SJCRH30 (cell line): ENCODE measurements around the gene GNGT2. TPM values are rescaled to one million over a fixed set of nuclear protein-coding genes. Genes with fewer than 3 reads are reported as not detected.
A peak's percentile ranks its signal among the peaks of the same experiment; 100 is the strongest.

Experiments
- DNase-seq, 2 experiments: peaks; one replicate each; pipeline ENCODE4 v3.0.0-alpha.2; 2015 to 2020
- H3K27ac ChIP-seq: fragments of 250-450 bp; sonication (Bioruptor Pico); 2 replicates; pipeline ENCODE4 v1.5.1; 2020; ENCODE audit warnings: mild to moderate bottlenecking, moderate library complexity
- H3K27me3 ChIP-seq: fragments of 250-450 bp; sonication (Bioruptor Pico); 2 replicates; pipeline ENCODE4 v1.5.1; 2020; ENCODE audit warnings: mild to moderate bottlenecking, moderate library complexity
- H3K36me3 ChIP-seq: fragments of 250-450 bp; sonication (Bioruptor Pico); 2 replicates; pipeline ENCODE4 v1.5.1; 2020; ENCODE audit warnings: mild to moderate bottlenecking, moderate library complexity
- H3K4me1 ChIP-seq: fragments of 250-450 bp; sonication (Bioruptor Pico); 2 replicates; pipeline ENCODE4 v1.5.1; 2020; ENCODE audit warnings: mild to moderate bottlenecking, moderate library complexity
- H3K4me3 ChIP-seq: fragments of 250-450 bp; sonication (Bioruptor Pico); 2 replicates; pipeline ENCODE4 v1.5.1; 2020; ENCODE audit warnings: mild to moderate bottlenecking, moderate library complexity
- H3K9me3 ChIP-seq: fragments of 250-450 bp; sonication (Bioruptor Pico); replicated peaks from 2 replicates; pipeline ENCODE4 v1.5.1; 2020; ENCODE audit warnings: mild to moderate bottlenecking, moderate library complexity
- total RNA-seq: library from RNA; depleted of rRNA; stranded (reverse); fragments of >200 nt; shearing (Covaris generic); gene quantifications from 2 replicates; pipeline ENCODE4 v1.2.3, GENCODE V29; 2014

Gene GNGT2
- total RNA-seq, 1 experiment from 2014 or later: 5.3 TPM

DNA sequence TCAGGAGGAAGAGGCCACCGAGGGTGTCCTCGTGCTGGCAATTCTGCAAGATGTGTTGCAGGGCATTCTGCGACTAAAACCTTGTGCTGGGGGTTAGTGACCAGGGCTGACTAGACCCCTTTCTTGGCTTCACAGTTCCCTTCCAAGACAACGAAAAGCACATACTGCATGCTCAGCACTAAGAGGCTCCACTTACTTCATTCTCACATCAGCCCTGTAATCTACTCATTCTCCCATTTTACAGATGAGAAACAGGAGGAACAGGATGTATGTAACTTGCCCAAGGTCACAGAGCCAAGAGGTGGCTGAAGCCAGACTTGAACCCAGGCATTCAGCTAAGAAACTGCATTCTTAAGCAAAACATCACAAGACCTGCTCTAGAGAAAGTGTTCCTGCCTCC lies 25.5 kb upstream of the GNGT2 start:
- no peaks in the 10 kb centered on the region for H3K9me3 ChIP-seq
- H3K27me3 ChIP-seq: peaks cover 4% of the 10 kb centered on the region; the same call in 1 of the 2 replicates
- no peaks in the 10 kb centered on the region for H3K36me3 ChIP-seq
- H3K4me1 ChIP-seq: no peaks in the 10 kb centered on the region
- no peak overlapping the region for H3K4me3 ChIP-seq
- DNase-seq: no peak
- H3K27ac ChIP-seq: no peak overlapping the region

DNA sequence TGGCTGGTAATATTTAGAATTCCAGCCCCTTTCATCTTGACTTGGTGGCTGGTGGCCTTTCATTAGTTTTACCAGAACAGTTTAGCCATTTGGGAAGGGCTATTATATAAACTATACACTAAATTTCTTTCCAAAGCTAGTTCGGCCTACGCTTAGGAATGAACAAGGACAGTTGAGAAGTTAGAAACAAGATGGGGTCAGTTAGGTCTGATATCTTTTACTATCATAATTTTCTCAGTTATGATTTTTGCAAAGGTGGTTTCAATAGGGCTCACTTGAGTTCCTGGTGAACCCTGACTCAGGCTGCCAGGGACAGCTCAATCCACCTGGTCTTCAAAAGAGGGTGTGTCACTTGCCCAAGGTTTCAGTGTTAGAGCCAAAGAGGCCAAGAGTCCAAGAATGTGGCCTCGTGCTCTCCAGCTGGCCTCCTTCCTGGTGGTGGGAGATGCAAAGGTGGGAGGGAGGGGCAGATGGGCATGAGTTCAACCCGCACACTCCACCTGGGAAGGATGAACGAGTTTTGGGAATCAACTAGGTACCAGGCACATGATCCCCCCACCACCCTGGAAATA lies 24.2 kb upstream of the GNGT2 start:
- Histone ChIP-seq H3K27ac (no peak overlapping the region), H3K4me3 (no peak overlapping the region)

GRCh38 chr17:49231563-49231894 lies 21.2 kb upstream of the GNGT2 start:
- Histone ChIP-seq H3K4me1 (0 out of 2 replicates have a peak, but pooled peaks cover 3% of the 10 kb centered on the region), H3K9me3 (no peaks in the 10 kb centered on the region), H3K4me3 (no peak overlapping the region), H3K36me3 (no peaks in the 10 kb centered on the region), H3K27ac (no peak overlapping the region), H3K27me3 (peaks cover 9% of the 10 kb centered on the region)
- DNase-seq: no peak

More for the DNA sequence above, 24.2 kb upstream of the GNGT2 start:
- no peaks in the 10 kb centered on the region for H3K4me1 ChIP-seq
- no peaks in the 10 kb centered on the region for H3K36me3 ChIP-seq
- DNase-seq: no peak
- H3K27me3 ChIP-seq: peaks cover 6% of the 10 kb centered on the region
- no peaks in the 10 kb centered on the region for H3K9me3 ChIP-seq

DNA sequence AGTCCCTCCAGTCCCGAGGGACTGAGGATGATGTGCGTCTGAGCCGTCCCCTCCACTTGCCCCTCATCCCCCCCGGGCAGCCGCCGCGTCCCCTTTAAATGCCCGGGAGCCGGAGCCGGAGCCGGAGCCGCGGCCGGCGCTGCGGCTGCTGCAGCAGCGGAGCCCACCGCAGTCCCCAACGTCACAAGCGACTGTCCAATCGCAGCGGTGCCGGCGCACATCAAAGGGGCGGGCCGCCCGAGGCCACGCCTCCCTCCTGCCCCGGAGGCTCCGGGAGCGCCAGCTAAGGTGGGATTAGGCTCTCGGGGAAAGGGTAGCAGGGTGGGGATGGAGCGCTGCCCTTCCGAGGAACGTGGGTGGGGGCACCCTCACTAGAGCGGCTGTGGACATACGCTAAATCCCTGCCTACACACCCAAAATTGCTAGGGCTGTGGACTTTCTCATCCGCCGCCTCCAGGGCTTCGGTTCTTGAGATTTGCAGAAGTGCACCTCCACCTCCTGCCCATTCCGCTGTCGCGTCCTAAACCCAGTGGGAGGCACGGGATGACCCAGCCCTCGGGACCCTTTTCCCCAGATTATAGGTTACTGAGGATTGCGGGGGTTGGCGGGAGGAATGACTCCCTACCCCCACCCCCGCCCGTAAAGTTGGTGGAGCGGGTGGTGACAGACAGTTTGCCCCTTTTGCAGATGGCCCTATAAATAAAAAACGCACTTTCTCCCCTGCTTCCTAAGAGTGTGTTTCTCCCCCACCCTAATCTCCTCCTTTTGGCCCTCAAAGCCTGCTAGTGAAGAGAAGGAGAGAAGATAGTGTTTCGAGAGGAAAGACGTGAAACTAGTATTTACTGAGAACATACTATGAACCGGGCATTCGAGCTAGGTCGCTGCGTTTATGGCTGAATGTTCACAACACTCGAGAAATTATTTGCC lies 20.5 kb upstream of the GNGT2 start, which contains the start of gene PHOSPHO1:
Gene PHOSPHO1, minus strand, starts transcription at position 152 of the 927 bp plus-strand sequence. CDS start 4,096 bp downstream, outside the sequence.
- Histone ChIP-seq H3K27me3 (peaks cover 9% of the 10 kb centered on the region), H3K36me3 (no peaks in the 10 kb centered on the region), H3K4me1 (0 out of 2 replicates have a peak, but pooled peaks cover 3% of the 10 kb centered on the region), H3K4me3 (peak within 1 kb of the TSS; percentile 52), H3K9me3 (no peaks in the 10 kb centered on the region), H3K27ac (no peak within 1 kb of the TSS)
- peak; percentile 85 to 89 for DNase-seq

GRCh38 chr17:49229805-49230600 lies 19.6 kb upstream of the GNGT2 start:
- H3K36me3 ChIP-seq: no peaks in the 10 kb centered on the region
- DNase-seq: no peak
- no peak overlapping the region for H3K27ac ChIP-seq
- H3K9me3 ChIP-seq: no peaks in the 10 kb centered on the region
- peaks cover 9% of the 10 kb centered on the region for H3K27me3 ChIP-seq
- H3K4me1 ChIP-seq: 0 out of 2 replicates have a peak, but pooled peaks cover 3% of the 10 kb centered on the region
- peak overlapping the region; percentile 52 for H3K4me3 ChIP-seq

DNA sequence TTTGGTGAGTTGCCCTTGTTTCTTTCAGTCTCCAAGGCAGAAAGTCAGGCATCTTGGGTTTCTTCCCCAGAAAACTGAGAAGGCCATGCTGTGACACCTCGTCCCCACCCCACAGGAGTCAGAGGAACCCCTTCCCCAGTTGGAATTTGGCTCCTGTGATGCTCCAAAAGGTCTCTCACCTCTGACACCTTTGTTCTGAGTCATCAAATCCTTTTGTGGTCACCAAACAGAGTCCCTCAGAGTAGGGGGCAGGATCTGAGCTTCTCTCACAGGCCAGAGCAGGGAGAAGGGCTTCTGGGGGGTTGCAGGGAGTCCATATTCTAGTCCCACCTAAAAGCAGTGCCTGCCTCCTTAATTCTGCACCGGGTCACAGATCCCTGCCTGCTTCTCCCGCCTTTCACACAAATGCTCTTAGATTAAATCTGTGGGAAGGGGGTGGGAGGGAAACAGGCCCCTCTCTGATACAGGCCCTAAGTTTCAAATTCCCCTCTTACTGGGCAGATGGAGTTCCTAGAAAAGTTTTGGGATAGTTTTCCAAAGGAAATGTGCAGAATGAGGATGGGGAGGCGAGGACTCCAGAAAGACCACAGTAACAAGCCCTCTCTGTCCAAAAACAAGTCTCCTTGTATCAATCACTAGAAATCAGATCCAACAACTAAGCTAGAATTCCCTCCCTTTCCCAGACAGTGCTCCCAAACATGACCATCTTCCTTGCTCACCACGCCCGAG lies 18.9 kb upstream of the GNGT2 start:
- Histone ChIP-seq H3K27ac (no peak overlapping the region), H3K27me3 (peaks cover 9% of the 10 kb centered on the region)

DNA sequence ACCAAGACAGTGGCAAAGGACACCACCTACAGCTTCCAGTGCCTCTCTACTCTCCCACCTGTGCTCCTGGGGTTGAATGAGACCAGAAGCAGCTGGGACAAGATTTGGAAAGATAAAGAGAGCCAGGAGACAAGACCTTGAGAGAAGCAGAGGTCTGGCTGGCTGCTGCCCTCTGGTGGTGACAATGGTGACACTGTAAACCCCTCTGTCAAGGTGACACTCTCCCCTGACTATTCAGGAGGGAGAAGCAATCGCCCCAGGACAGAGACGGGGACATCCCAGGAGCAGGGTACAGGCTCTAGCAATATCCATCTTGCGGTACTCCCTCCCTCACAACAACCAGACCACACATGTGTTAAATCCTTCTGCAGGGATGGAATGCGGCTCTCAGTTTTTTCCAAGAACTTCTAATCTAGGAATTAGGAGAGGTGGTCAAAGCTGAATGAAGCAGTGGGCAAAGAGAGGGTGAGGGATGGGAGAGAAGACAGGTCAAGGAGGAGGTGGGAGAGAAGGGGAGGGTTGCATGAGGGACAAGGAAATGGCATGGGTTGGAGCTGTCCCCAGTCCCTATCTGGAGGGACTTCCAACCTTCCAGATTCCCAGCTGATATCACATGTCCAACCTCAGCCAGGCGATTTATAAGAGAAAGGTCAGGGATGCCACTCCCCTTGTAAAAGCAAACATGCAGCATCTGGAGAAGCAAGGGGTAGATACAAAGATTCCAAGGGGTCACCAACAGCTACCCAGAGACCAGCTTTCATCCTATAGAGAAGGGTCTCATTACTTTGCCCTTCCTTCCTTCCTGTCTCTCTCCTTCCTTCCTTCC lies 17.3 kb upstream of the GNGT2 start:
- DNase-seq: peak; percentile 78 to 91
- Histone ChIP-seq H3K27ac (no peak overlapping the region), H3K4me3 (no peak overlapping the region), H3K9me3 (no peaks in the 10 kb centered on the region), H3K36me3 (no peaks in the 10 kb centered on the region), H3K4me1 (0 out of 2 replicates have a peak, but pooled peaks cover 3% of the 10 kb centered on the region), H3K27me3 (peaks cover 9% of the 10 kb centered on the region)

More for the DNA sequence above, 18.9 kb upstream of the GNGT2 start:
- Histone ChIP-seq H3K36me3 (no peaks in the 10 kb centered on the region), H3K9me3 (no peaks in the 10 kb centered on the region), H3K4me1 (0 out of 2 replicates have a peak, but pooled peaks cover 3% of the 10 kb centered on the region), H3K4me3 (no peak overlapping the region)
- DNase-seq: no peak

DNA sequence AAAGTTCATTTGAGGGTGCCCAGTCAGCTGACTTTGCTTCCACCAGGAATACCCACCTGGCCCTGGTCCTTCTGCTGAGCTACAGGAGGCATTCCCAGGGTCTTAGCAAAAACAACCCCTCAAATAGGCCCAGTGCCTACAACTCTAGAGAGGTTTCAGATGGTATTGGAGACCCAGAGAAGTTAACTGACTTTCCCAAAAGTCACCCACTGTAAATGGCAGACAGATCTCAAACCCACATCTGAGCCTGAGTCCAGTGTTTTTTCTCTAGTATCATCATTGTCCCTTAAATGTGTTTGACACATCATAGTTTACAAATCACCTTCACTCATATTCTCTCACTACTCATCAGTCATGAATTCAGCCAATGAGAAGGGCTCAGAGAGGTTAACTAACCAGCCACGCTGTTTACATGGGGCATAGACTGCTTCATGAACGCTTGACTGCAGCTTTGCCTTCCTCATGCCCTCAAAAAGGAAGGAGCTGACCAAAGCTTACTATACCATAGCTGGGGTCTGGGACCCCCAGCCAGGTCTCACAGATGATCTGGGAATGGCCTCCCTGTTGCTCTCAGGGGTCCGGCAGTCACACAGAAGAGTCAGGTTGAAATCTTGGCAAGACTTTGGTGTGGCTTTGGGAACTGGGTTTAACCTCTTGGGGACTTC lies 16.5 kb upstream of the GNGT2 start:
- no peak overlapping the region for H3K27ac ChIP-seq
- H3K4me1 ChIP-seq: 0 out of 2 replicates have a peak, but pooled peaks cover 3% of the 10 kb centered on the region
- no peak for DNase-seq
- no peaks in the 10 kb centered on the region for H3K36me3 ChIP-seq
- H3K9me3 ChIP-seq: no peaks in the 10 kb centered on the region
- peaks cover 9% of the 10 kb centered on the region for H3K27me3 ChIP-seq
- H3K4me3 ChIP-seq: no peak overlapping the region

DNA sequence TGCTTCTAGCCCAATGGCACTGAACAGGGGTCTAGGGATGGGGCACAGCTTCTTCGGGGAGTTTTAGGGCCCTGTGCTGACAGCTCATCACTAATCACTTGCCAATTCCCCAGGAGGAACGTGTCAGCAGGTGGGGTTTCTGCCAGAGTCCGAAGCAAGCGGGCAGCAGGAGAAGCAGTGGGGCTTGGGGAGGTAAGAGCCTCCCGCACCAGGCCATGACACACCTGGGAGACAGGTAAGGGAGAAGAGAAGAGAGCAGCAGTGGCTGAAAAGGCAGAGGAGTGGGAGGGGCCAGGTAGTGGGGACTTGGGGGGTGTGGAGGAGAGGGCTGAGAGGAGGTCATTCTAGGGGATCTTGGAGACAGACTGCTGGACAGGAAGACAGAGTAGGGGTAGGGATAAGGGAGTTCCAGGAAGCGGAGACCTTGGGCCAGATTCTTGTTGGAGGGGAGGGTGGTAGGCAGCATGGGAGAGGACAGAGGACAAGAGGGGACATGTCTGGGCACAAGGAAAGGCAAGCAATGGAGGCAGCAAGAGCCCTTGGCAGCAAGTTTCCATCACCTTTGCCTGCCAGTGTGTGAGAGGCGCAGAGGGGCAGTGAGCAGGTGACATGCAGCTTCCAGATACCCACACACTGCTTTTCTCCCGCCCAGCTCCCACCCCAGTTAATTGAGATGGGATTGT lies 15.3 kb upstream of the GNGT2 start:
- 0 out of 2 replicates have a peak, but pooled peaks cover 3% of the 10 kb centered on the region for H3K4me1 ChIP-seq
- no peaks in the 10 kb centered on the region for H3K36me3 ChIP-seq
- no peak overlapping the region for H3K27ac ChIP-seq
- no peaks in the 10 kb centered on the region for H3K9me3 ChIP-seq
- H3K27me3 ChIP-seq: peaks cover 5% of the 10 kb centered on the region; the same call in 1 of the 2 replicates
- H3K4me3 ChIP-seq: no peak overlapping the region
- DNase-seq: no peak

GRCh38 chr17:49224997-49225337 lies 14.6 kb upstream of the GNGT2 start:
- Histone ChIP-seq H3K4me3 (no peak overlapping the region), H3K4me1 (0 out of 2 replicates have a peak, but pooled peaks cover 3% of the 10 kb centered on the region), H3K36me3 (no peaks in the 10 kb centered on the region), H3K27me3 (peaks cover 5% of the 10 kb centered on the region; the same call in 1 of the 2 replicates), H3K9me3 (no peaks in the 10 kb centered on the region), H3K27ac (no peak overlapping the region)
- no peak for DNase-seq

DNA sequence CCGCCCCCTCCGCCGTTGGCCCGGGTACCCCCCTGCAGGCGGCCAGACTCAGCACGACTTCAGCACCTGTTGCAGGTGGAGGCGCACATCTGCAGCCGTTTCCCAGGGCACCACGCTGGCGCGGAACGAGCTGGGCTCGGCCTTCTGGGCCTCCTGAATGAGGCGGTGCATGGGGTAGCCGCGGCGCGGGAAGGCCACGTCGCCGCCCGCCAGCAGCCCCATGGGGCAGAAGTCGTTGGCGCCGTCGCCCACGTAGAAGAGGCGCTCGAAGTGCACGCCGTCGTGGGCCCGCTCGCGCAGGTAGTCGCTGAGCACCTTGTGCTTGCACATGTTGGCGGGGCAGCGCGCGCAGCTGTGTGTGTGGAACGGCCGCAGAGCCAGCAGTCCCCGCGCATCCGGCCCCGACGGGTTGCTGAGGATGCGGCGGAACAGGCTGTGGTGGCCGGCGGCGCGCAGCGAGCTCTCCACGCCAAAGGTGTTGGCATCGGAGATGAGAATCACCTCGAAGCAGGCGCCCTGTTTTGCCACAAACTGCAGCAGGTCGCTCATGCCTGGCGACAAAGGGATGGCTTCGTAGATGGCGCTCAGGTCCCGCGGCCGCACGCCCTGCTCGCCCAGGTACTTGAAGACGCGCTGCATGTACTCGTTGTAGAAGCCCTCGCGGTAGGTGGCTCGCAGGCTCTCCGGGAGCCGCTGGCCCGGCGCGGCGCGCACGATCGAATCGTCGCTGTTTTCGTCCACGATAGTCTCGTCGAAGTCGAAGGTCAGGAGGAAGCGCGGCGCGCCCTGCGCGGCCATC lies 14.0 kb upstream of the GNGT2 start:
- Histone ChIP-seq H3K4me1 (0 out of 2 replicates have a peak, but pooled peaks cover 3% of the 10 kb centered on the region), H3K36me3 (no peaks in the 10 kb centered on the region), H3K4me3 (no peak overlapping the region), H3K9me3 (no peaks in the 10 kb centered on the region), H3K27me3 (peaks cover under 1% of the 10 kb centered on the region; the same call in 1 of the 2 replicates), H3K27ac (no peak overlapping the region)
- DNase-seq: no peak
